Measurements from ENCODE around the gene HSF5.

Gene HSF5

DNA sequence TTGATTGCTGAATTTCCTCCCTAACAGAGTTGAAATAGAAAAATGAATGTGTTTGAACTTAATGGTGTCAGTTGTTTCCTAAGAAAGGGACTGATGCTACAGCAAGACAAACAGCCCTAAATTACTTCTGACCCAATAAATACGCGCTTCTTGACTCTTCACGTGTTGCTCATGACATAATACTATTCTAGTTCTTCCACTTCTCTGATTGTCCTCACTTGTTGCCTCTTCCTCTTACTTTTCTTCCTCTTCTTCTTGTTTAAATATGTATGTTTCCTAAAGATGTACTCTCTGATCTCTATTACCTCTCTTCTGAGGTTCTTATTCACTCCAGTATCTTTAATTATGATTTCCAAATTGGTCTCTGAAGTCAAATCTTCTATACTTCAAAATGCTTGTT is 103.3 kb downstream of the HSF5 start:
- FAIRE-seq (no peak), DNase-seq (ENCODE audit: insufficient read length, low spot score) (no peak)
- no peak for TF ChIP-seq POLR2A (IDR thresholded peaks at IDR 0.05; ENCODE audit: low read depth, low read length)

DNA sequence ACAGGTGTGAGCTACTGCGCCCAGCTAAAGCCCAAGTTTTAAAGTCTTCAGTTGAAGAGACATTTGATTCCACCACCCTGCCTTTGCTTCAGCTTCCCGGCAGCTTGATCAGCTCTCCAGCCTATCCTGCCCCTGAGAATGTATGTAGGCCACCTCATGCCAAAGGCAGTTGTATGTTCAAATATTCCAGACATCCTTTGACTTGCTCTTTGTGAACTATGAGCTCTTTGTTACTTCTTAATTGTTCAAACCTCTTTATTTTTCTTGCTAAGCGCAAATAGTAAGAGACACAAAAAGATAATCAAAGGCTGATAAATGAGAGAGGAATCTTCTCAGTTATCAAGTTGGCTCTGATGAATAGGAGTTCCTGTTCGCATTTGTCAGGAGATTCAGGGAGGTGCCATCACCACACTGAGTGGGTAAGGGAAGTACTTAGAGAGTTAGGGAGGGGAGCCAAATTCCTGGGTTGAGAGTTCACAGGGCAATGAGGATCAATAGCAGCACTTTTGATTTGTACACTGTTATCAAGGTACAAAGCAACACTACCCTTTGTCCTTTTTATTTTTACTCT is 104.2 kb downstream of the HSF5 start:
- no peak for FAIRE-seq

DNA sequence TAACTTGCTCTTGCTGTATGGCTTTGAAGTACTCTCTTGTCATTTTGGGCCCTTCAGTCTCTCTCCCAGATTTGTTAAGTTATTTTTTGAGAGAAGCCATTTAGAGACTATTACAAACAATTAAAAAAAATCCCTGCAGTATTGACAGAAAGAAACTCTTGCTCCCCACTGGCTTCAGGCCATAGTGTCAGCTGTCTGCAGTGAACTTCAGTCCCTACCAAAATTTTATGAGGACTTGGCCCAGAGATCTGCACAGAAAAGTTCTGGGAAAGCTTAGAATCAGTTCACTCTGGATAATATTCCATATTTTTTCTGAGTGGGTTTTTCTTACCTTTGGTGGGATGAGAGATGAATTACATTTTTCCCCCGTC is 105.4 kb downstream of the HSF5 start:
- no peak for DNase-seq (ENCODE audit: insufficient read length, low spot score)
- no peak for FAIRE-seq
- no peak for TF ChIP-seq POLR2A (IDR thresholded peaks at IDR 0.05; ENCODE audit: low read depth, low read length)

More for the DNA sequence above, 104.2 kb downstream of the HSF5 start:
- TF ChIP-seq POLR2A (IDR thresholded peaks at IDR 0.05; ENCODE audit: low read depth, low read length) = no peak
- no peak for DNase-seq (ENCODE audit: insufficient read length, low spot score)

- FAIRE-seq = no peak
- no peak for DNase-seq (ENCODE audit: insufficient read length, low spot score)
- TF ChIP-seq POLR2A (IDR thresholded peaks at IDR 0.05; ENCODE audit: low read depth, low read length) = no peak
These were observed 105.9 kb downstream of the HSF5 start for GRCh38 chr17:58382108-58382871.

DNA sequence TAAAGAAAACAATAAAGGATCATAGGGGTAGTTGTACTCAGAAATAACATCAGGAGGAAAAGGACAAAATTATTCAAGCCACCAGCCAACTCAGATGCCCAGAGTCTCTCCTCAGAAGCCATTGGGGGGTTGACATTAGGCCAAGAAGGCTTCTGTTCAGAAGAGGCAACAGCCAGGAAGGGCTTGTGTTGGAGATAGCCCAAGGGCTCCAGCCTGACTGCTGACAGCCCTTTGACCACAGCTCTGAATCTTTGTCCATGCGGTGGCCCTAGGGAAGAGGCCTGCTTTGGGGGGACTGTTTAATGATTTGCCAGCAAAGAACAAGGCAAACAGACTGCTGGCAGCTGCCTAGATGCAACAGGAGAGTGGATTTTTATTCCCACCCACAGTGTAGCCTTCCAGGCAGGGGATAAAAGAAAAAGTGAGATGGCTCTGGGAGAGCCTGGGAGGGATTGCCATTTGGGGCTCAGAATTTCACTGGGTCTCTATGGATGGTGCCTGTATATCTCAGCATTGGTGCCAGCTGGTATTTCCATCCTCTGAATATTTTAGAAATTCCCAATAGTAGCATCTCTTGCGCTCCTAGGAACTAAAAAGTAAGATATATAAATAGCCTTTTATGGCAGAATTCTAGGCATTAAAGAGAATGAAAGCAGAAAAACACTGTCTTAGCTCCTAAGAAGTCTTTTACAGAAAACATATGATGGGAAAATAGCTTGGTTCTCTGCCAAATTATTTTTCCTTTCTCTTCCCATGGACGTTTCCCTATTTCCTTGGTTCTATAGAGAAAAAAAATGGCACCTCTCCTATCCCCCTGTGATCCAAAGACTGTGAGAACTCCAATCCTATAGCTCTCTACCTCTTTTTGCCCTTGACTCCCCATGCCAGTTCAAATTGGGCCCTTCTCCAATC is 106.8 kb downstream of the HSF5 start:
- TF ChIP-seq POLR2A (IDR thresholded peaks at IDR 0.05; ENCODE audit: low read depth, low read length) = no peak
- no peak for DNase-seq (ENCODE audit: insufficient read length, low spot score)
- no peak for FAIRE-seq

GRCh38 chr17:58380207-58381123 is 107.7 kb downstream of the HSF5 start:
- FAIRE-seq = no peak
- no peak for DNase-seq (ENCODE audit: insufficient read length, low spot score)
- TF ChIP-seq POLR2A (IDR thresholded peaks at IDR 0.05; ENCODE audit: low read depth, low read length) = no peak

GRCh38 chr17:58379511-58379824 is 108.7 kb downstream of the HSF5 start:
- DNase-seq (ENCODE audit: insufficient read length, low spot score) = no peak
- FAIRE-seq = no peak
- TF ChIP-seq POLR2A (IDR thresholded peaks at IDR 0.05; ENCODE audit: low read depth, low read length) = no peak

DNA sequence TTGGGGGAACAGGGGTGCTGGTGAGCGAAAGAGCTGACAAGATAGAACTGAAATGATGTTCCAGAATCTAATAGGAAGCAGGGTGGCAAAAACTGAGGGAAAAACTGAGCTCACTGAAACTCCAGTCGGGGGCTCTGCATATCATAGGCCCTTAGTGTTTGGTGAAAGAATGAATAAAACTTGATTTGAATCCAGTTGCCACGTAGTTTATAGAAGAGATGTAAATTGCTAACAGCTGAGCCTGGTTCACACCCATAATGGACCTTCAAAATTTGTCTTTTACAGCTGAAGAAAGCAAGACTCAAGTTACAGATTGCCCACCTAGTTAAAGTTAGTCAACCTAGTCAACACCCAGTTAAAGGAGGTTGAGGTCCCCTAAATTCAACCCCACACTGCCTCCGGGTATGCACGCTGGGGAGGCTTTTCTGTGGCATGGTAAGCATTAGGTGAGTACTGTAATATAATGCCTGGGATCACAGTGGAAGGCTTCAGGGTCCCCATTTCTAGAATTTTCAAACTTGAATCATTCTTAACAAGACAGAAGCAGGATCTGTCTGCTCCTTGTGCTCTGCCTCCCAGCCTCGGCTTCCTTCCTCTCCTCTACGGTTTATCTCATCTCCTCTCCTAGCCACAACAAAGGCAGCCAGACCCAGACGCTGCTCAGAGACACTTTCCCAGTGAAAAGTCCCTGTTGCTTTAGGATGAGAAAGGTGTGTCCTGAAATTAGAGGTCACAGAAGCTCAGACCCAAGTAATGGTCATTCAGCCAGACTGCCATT is 109.3 kb downstream of the HSF5 start:
- no peak for TF ChIP-seq POLR2A (IDR thresholded peaks at IDR 0.05; ENCODE audit: low read depth, low read length)
- no peak for DNase-seq (ENCODE audit: insufficient read length, low spot score)
- FAIRE-seq = no peak

DNA sequence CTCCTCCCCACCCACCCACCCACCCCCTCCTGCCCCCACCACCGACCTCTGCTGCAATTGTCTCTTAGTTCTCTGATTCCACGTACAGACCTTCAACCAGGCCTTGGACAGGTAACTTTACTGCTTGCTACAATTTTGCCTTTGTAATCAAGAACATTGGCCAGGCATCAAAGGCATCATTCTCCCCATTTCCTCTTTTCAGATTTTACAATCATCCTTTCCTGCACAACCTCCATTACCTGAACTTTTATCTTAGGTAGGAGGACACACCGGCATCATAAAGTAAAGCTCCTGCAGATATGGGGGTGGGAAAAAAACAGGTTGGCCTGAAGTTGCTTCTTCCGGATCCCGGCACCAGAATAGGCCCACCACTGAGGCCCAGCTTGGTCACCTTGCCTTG is 110.5 kb downstream of the HSF5 start:
- no peak for FAIRE-seq
- DNase-seq (ENCODE audit: insufficient read length, low spot score) = no peak
- no peak for TF ChIP-seq POLR2A (IDR thresholded peaks at IDR 0.05; ENCODE audit: low read depth, low read length)

DNA sequence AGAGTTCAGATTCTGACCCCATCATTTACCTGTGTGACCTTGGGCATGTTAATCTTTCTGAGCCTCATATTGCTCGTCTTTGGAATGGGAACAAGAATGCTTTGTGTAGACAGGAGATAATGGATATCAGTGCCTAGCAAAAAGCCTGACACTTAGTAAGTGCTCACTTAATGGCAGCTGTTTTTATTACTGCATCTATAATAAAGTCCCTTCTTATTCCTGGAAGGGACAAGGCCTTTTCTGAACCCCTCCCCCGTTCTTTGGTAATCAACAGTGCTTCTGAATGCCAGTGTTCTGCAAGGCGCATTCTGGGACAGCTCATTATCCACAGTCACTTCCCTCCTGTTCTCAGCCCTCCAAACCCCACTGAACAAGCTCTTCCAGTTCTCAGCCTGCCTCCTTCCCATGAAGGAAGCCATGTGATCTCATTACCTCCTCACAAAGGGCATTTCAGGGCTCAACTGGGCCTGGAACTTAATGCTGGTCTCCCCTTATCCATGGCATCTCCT is 111.1 kb downstream of the HSF5 start:
- no peak for FAIRE-seq
- no peak for DNase-seq (ENCODE audit: insufficient read length, low spot score)
- TF ChIP-seq POLR2A (IDR thresholded peaks at IDR 0.05; ENCODE audit: low read depth, low read length) = no peak

DNA sequence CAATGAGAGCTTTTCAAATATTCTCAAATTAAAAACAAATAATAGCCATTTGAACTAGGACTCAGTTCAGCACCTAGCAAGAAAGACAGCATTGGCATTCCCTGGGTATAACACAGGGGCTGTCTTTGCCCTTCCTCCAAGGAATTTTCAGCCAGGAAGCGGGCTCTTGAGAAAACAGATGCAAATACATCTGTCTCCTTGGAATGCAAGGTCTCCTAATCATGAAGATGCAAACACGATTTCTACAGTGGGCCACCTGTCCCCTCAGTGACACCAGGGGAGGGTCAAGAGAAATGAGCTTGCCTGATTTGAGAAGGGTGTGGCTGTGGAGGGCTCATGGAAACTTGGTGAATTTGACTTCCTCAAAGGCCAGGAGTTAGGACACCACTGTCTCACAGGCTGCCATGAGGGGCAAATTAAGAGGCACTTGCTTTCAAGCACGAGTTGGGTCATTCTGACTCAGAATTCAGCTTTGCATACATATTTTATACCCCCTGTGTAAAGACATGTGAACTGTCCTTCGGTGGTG is 111.7 kb downstream of the HSF5 start:
- no peak for DNase-seq (ENCODE audit: insufficient read length, low spot score)
- FAIRE-seq = no peak
- TF ChIP-seq POLR2A (IDR thresholded peaks at IDR 0.05; ENCODE audit: low read depth, low read length) = no peak

GRCh38 chr17:58375811-58376210 is 112.4 kb downstream of the HSF5 start:
- TF ChIP-seq POLR2A (IDR thresholded peaks at IDR 0.05; ENCODE audit: low read depth, low read length) = no peak
- FAIRE-seq = no peak
- no peak for DNase-seq (ENCODE audit: insufficient read length, low spot score)
